GM21390 (cell line): ENCODE data around the gene GAB1.
A peak's percentile ranks its signal among the peaks of the same experiment; 100 is the strongest.

Experiments
- ATAC-seq: cut with Tn5 transposase; IDR thresholded peaks from one replicate; pipeline ENCODE4 v1.9.1; 2021; ENCODE audit not compliant: unreplicated experiment

The GAB1 gene

GRCh38 chr4:143407888-143408287, 71.2 kb downstream of the GAB1 start:
- no peak for ATAC-seq

GRCh38 chr4:143410015-143410414, 73.3 kb downstream of the GAB1 start:
- ATAC-seq, result no peak

GRCh38 chr4:143411527-143412419, 75.1 kb downstream of the GAB1 start:
- ATAC-seq, result no peak

GRCh38 chr4:143412420-143412758, 75.7 kb downstream of the GAB1 start:
- ATAC-seq, result no peak

GRCh38 chr4:143417679-143418403, 81.2 kb downstream of the GAB1 start:
- ATAC-seq, result peak; percentile 85

- ATAC-seq, result peak; percentile 35
Observed at GRCh38 chr4:143420227-143420626, 83.6 kb downstream of the GAB1 start.

- no peak for ATAC-seq
Observed at GRCh38 chr4:143421609-143422008, 84.9 kb downstream of the GAB1 start.

GRCh38 chr4:143424276-143424675, 87.6 kb downstream of the GAB1 start:
- ATAC-seq, result no peak

- no peak for ATAC-seq
Observed at GRCh38 chr4:143431526-143432257, 95.0 kb downstream of the GAB1 start.

- ATAC-seq, result no peak
Observed at GRCh38 chr4:143432258-143432591, 95.5 kb downstream of the GAB1 start.

- no peak for ATAC-seq
Observed at GRCh38 chr4:143433231-143433630, 96.6 kb downstream of the GAB1 start.

- no peak for ATAC-seq
Observed at GRCh38 chr4:143435955-143436354, 99.3 kb downstream of the GAB1 start.

- no peak for ATAC-seq
Observed at GRCh38 chr4:143437476-143437875, 100.8 kb downstream of the GAB1 start.

GRCh38 chr4:143437937-143438336, 101.3 kb downstream of the GAB1 start:
- no peak for ATAC-seq

GRCh38 chr4:143438710-143439109, 102.0 kb downstream of the GAB1 start:
- ATAC-seq, result no peak

- ATAC-seq, result no peak
Observed at GRCh38 chr4:143441109-143441508, 104.4 kb downstream of the GAB1 start.

- no peak for ATAC-seq
Observed at GRCh38 chr4:143441678-143442077, 105.0 kb downstream of the GAB1 start.

GRCh38 chr4:143443728-143444127, 107.1 kb downstream of the GAB1 start:
- no peak for ATAC-seq

- no peak for ATAC-seq
Observed at GRCh38 chr4:143451186-143451585, 114.5 kb downstream of the GAB1 start.

- no peak for ATAC-seq
Observed at GRCh38 chr4:143455211-143455610, 118.5 kb downstream of the GAB1 start.

GRCh38 chr4:143458966-143459365, 122.3 kb downstream of the GAB1 start:
- ATAC-seq, result no peak
